ENCODE measurements around the gene PEAK1.

The PEAK1 gene

DNA sequence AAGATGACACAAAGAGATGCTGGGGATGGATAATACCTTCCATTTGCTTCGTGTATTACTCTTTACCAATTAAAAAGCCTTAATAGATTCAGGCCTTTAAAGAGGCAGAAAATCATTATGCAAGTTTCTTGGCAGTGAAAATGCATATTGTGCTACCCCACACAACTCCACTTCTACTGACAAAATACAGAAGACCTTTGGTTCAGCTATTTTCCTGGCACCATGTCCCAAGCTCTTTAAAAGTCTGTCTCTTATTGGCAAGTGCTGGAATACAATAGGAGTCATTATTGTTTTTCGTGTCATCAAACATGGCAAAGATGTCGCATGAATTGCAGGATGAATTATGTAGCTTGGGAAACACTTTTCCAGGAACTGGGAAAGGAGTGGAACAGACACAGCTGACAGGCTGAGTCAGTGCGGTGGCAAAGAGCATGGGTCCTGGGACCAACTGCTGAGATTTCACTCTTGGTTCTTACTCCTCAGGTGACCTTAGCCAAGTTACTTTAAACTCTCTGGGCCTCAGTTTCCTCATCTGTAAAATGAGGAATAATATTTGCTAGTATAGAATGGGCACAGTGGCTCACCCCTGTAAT, 343.5 kb downstream of the PEAK1 start:
- DNase-seq: no peak

DNA sequence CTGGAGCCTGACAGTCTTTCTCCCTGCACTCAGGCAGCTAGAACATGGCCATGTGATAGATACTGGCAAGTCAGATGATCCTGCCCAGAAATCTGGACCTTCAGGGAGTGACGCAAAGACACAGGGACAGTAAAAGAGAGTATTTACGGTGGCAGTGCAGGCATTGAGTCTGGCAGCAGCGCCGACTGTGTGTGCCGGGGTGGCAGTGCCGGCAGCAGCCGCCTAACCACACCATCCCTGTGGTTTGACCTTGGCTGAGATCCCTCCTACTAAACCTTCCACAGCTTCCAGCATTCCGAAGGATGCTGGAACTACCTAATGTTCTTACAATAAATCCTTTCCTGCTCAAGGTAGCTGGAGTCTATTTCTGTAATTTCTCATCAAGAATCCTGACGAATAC, 344.4 kb downstream of the PEAK1 start:
- no peak for DNase-seq

DNA sequence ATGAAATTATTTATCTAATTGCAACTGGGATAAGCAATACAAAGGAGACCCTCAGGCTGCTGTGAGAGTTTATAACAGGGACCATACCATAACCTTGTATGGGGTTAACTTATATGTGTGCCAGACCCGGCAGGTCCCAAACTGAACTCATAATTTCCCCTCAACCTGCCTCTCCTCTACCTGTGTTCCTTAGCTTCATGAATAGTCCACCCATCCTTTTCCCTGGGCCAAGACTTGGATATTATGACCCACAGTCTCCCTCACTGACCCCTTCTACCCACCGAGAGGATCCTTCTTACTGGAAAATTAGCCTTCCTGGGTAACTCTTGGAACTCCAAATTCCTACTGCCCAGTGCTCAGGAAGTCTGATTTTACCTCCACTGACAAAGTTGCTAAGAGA, 345.6 kb downstream of the PEAK1 start:
- no peak for DNase-seq

DNA sequence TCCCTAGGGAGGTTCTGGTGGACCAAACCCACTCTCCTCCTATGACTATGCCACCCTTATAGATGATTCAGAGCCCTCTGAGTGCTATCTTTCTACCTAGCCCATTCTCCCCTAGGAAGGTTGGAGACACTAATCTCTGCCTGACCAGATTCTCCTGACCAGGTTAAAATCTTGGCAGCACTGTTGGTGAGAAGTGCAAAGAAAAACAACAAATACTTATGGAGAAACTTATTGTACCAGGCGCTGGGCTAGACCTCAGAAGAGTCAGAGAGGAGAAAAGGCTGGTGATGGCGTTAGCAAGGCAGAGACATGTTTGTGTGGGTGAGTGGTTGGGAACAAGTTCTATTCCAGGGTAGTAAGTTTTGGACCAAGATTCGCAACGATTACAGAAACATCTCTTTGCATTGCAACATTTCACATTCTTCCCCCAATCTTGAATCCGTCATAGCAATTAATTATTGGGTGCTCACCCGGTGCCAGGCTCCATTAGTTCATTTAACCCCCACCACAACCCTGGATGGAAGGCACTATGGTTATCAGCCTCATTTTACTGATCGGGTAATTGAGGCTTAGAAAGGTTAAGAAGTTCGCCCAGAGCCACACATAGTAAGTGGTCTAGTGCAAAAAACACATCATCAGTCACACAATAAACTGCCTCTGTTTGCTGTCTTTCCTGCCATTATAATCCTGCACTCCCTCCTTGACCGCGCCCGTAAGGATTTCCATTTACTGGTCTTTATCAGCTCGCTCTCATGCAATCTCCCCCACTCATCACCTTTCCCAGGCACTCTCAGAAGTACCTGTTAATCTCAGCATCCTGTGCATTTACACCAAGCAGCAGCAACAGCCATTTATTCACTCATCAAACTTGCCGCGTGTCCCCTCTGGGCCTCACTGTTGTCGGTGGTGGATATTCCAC, 348.3 kb downstream of the PEAK1 start:
- DNase-seq: no peak

DNA sequence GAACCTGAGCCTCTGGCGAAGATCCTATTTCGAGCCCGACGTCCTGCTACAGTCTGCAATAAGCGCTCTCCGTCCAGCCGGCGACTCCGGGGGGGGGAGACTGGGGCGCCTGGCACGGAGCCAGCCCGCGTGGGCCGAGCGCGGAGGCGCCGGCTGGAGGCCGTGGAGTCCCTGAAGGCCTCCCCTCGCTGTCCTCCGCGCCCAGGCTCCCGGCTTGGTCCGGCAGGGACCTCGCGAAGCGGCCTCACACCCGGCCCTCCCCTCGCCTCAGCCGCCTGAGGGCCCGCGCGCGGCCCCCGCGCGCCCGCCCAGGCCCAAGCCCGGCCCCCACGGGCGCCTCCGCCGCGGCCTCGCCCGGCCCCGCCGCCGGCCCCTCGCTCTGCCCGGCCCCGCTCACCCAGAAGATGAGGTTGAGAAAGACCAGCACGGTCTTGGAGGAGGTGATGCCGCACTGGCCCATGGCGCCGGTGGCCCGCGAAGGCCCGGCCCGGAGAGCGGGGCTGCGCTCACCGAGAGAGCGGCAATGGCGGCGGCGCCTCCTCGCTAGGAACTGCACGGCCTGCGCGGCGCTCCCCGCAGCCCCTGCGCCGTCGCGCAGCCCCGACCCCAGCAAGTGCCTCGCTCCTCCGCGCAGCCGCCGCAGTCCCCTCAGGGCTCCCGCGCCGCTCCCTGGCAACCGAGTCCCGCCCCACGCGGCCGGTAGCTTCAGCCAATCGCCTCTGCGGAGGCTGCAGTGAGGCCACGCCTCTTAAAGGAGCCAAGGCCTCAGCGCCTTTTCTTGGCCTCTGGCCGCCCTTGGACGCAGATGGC, 349.2 kb downstream of the PEAK1 start, which contains the start of gene TSPAN3:
TSS of gene TSPAN3 (minus strand) at position 615 of the 810 bp plus-strand sequence. CDS start at position 460, 155 bp downstream.
- peak; percentile 97 for DNase-seq

DNA sequence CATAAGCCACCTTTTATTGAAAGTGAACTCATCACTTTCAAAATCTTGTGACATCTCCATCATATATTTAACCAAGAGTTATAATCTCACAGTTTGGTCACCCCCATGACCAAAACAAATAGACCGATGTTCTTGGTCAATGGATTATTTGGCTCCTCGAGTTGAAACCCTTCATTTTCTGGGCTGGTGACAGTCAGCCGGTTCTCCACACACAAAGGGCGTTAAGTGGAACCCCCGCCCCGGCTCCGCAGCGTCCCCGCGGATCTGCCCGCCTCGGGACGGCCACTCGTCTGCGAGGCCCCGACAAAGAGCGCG, 349.8 kb downstream of the PEAK1 start:
- no peak for DNase-seq

DNA sequence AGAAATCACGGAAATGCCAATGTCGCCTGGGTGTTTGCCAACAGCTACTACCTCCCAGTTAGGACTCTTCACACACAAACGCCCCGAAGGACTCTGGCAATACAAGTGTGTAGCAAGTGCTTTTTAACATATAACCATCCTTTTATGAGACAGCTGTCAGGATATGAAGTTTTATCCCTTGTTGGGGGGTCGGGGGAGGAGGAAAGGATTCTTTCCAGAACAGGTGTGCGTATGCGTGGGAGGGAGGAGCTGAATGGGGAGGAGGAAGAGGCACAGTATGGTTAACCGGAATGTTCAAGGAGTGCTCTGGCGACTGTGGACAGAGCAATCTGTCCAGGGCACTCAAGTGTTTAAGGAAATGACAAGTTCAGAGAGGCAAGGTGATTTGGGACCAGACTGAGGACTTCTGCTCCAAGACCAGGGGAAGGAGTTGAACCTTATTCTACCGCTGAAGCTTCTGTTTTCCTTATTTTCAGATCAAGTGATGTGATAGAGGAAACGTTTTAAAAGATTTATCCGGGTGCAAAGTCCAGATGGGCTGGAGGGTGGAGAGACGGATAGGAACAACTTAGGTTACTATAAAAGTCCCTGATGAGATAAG, 350.3 kb downstream of the PEAK1 start:
- peak; percentile 34 for DNase-seq

DNA sequence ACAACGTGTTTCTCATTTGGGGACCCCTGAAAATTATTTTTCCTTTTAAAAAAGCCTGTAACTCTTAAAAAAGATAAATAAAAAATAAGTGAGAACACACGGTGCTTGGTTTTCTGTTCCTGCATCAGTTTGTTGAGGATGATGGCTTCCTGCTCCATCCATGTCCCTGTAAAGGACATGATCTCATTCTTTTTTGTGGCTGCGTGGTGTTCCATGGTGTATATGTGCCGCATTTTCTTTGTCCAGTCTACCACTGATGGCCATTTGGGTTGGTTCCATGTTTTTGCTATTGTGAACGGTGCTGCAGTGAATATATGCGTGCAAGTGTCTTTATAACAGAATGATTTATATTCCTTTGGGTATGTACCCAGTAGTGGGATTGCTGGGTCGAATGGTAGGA, 351.3 kb downstream of the PEAK1 start:
- DNase-seq: no peak

DNA sequence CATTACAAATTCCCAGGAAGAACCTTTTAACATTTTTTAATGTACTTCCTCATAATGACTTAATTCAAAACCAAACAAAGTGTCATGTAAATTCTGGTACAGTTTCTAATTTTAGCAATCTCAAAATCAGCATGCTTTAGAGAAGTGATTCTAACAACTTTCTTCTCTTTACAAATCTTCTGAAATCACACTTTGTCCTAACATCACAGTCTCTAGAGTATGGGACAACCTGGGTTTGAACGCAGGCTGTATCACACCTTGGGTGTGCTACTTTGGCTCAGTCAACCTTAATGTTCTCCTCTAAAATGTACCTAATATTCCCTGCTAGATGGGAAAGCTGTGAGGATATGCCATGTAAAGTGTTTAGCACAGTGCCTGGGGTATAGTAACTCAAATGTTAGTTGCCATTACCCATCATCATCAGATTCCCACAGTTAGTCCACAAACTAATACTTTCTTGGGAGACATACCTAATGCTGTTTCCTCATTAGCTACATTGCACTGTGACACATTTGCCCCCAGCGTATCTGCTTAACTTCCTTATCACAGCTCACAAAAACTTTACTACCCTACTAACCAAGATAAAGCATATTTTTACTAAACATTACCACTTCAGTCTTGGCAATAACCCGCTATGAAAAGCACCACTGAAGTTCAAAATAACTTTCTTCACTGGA, 352.1 kb downstream of the PEAK1 start:
- no peak for DNase-seq

DNA sequence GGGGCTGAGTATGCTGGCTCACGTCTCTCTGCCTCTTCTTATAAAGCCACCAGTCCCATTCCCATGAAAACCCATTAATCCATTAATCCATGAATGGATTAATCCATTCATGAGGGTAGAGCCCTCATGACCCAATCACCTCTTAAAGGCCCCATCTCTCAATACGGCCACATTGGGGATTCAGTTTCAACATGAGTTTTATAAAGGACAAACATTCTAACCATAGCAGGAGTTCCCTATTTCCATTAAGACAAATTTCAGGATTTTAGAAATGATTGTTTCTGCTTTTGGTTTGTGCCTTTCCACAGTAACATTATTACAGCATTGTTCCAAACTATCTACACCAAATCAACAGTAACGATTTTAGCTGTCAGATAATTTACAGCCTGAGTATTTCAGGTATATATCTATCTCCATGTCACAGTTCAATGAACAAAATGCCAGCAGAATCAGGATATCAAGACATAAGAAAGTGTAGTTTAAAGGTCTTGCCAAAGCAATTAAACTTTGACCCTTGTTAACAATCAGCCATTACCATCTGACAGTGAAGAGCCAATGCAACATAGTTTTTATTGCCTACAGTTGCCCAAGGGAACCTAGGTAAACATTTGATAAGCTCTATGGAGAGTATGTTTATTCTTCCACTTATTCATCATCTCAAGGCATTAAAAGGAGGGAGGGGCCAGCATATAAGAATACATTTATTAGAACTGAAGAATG, 352.8 kb downstream of the PEAK1 start:
- no peak for DNase-seq

DNA sequence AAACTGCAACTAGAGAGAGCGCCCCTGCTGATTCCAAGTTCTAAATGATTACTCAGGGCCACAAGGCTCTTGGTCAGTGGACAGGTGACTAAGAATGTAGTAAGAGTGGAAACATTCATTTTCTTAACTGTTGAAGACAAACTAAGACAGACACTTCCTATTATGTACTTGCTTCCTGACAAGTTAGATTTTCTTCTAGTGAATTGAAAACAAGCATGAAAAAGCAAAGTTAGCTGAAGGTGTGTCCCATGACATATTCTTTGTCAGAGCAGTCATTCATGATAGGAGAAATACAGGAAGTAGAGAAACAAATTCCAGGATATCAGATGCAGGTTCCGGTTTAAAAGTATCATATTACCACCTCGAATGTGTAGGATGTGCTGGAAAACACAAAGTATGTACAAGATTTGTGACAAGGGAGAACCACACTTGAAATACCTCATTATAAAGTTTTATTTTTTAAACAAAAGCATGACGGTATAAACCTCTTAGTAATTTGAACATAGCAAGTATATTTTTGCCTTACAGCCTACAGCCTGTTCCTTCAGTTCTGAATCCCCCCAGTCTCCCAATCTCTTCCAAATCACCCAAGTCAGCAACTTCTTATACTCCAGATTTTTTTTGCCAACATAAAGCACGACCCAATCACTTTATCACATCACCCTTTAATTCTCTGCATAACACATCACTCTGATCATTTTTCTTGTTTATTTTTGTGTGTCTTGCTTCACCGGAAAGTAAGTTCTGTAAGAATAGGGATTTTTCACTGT, 355.2 kb downstream of the PEAK1 start:
- DNase-seq: no peak

DNA sequence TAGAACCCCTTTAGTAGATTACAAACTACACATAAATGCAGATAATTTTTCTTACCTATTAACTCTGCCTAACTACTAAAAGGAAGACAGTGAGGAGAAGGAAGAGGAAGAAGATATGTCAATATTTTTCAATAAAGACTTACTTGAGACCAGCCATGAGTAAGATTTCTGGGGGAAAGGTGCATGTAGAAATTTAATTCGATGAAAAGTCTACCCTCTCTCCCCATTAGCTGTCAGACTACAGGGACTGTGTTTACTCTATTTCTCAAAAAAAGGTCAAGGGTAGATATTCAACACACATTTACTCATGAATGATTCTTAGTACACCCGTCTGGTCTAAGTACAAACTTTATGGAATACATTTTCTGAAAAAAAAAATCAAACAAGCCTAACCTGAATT, 355.8 kb downstream of the PEAK1 start:
- no peak for DNase-seq

DNA sequence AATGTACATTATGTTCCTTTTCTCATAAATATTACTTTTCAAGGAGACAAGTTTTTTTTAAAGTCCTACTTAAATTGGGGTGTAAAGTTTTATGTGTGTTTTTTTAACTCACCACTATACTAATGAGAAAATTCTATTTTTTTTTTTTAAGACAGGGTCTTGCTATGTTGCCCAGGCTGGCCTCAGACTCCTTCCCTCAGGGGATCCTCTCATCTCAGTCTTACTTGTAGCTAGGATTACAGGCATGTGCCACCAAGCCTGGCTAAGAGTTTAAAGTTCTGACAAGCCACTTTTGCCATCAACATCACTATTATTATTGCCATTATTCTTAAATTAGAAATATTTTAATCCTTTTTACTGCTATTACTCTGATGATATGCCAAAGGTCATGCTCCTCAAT, 356.7 kb downstream of the PEAK1 start:
- DNase-seq: no peak

DNA sequence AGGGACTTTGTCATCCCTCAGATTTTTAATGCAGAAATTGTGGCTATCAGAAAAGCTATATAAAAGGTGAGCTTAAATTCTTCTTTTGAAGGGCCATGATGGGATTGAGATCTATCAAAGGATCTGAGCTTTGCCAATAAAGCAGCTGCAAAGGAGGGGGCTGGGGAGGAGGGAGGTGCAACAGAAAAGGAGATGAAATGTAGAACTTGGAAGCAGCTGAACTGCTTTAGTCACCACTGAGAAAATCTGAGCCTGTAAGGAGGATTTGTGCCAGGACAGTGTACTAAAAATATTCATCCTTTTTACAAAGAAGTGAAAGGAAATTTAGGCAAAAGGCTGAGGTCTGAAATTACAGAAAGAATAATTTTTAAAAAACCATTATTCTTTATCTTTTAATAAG, 359.4 kb downstream of the PEAK1 start:
- peak; percentile 65 for DNase-seq

DNA sequence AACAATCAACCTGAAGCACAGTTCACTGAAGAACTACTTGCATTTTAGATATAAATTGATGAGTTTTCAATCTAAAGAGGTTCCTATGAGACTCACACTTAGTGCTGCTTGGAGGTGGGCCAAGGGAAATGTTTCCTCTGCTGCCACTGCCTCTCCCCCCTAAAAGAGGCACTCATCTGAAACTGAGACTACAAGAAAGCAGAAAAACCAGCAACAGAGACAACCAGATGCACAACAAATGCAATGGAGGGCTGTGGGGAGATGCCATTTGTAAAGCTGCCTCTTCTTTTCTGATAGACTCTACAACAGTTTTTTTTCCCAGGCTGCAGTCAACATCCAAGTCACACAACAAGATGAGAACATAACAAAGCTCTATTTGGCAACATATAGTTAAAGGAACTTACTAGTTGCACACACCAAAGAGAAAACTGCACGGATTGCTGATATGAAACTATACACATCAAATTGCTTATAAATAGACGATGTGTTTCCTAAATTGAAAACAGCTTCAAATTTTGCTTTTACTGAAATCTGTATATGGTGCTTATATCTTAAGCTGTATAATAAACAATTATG, 360.0 kb downstream of the PEAK1 start:
- DNase-seq: peak; percentile 63

DNA sequence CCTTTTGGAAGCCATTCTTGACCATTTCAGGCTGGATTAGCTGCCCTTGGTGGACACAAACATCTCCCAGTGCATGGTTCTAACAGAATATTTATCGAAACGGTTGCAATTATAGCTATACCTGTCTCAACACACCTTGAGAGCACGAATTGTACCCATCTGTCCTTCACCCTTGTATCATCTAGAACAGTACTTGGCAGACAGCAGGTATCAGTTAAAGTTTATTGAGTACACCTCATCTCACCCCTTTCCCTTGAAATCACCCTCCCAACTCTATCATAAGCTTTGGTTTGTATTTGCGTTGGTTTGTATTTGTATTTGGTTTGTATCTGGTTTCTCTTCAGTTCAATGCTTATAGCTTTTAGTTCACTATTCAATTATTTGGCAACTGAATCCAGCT, 361.4 kb downstream of the PEAK1 start:
- DNase-seq: no peak

DNA sequence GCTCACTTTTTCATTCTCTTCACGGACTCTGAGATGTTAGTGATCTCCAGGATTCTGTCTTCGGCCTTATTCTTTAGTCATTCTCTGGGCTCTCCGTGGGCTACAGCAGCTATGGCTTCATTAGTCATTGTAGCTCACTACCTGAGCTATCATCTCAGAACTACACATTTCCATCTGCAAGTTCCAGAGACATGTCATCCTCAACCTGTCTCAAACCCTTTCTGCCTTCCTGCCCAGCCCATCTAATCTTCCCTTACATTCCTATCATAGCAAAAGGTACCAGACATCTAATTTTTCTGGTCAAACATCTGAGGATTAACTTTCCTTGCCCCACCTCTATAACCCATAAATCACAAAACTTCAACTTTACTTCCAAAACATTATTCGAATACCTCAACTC, 362.2 kb downstream of the PEAK1 start:
- no peak for DNase-seq

DNA sequence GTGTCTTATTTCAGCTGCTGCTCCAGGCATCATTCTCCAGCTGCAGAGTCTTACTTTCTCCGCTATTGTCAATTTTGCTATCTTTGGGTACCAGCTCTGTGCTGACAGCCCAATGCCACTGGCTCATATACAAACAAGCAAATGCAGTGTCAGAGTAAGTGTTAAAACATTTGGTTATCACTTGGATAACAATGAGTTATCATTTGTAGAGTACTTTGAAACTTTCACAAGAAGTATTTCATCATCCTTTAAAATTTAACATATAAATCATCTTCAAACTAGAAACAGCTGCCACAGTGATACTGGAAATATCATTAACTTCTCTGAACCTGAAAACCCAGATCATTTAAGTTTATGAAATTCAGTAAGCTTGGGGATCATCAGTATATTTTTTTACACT, 362.8 kb downstream of the PEAK1 start:
- no peak for DNase-seq

DNA sequence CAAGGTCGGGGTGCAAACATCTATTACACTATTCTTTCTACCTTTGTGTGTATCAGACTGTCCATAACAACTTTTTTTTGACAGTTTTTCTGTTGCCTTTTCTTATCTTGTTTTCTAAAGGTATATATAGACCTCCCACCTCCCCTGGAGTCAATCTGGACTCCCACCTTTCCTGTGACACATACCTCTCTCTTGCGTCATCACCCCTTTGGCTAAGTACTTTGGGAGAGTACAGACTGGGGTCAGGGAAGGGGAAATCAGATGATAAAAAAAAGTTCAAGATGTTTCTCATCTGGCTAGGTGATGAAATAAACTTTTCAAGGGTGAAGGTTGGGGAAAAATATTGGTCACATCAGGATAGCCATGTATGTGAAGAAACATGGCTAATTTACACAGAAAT, 366.2 kb downstream of the PEAK1 start:
- DNase-seq: no peak

DNA sequence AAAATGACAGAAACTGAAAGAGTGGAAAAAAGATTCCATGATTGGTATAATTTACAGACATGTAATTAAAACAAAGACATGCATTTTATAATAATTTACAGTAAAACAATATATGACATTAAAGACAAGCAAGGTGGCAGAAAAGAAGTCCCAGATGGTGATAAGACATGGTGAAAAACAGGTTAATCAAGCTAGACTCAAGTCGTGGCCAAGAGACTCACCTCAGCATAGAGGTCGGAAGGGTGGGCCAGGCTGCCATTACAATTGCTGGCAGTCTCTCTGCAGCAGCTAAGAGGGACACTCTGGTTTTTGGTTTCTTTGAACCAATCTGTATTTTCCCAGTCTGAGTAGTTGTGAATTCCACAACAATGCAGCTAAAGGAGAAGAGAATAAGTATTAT, 367.3 kb downstream of the PEAK1 start:
- DNase-seq: no peak

Data from right hindlimb (tissue), 1 donor.